DMS114 treated with DMSO at 0.1 percent for 48 hours (cell line): ENCODE data around the gene ADSL.

Experiments
- DNase-seq: peaks from one replicate; lab custom pipeline; 2025; ENCODE audit not compliant: unreplicated experiment; lab: John Stamatoyannopoulos, UW

The ADSL gene

DNA sequence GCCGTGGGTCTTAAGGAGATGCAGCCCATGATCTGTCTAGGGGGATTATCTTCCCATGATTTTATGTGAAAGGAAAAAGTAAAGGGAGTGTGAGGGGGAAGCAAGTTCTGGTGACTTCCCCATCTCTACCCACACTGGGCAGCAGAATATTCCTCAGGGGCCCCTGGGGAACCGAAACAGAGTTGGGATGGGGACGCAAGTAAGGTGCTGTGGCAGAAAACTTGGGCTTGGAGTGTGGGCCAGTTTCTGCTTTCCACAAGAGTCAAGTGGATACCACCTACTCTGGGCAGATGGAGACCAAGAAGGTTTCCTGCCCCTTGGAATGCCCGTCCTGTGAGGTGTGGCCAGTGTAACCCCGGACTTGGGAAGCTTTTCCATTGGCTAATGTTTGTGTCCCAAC is 88.4 kb downstream of the ADSL start:
- no peak for DNase-seq

DNA sequence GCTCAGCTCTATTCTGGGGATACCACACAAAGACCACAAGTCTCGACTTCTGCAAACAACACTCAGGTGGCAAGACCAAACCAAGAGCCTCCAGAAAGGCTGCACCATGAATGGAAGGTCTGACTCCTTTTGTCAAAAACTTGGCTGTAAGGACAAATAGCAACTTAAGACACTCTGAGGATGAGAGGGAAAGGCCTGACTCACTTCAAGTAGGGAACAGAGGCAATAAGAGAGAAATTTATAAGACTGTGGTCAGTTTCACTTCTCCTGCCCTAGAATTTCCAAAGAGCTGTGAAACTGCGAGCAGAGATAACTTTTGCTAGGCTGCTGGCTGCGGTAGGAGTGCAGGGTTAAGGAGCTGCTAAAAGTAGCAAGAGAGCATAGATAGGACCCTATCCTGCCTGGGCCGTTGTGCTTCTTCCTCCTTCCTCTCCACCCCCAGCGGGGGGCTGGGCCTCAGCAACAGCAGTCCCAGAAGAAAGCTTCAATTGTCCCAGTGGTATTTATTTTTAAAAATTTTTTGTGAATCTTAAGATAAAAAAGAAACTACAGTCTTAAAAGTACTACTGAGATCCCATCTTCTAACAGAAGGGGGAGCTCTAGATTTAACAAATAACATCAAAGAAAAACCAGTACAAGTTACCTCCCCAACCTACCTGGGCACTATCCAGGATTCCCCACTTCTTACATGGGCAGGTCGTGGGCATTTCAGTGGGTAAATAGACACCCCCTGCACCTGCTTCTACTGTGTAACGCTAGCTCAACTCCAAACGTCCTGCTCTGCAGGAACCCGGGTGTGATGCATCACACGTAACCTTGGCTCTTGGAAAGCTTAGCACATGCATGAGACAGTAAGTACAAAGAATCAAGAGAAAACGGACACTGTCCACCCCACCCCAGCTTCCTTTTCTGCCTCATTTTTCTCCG is 90.5 kb downstream of the ADSL start:
- DNase-seq, result peak; percentile 21
